H9 (cell line): ENCODE results near the gene ALDH1A1. TPM values are rescaled to one million over a fixed set of nuclear protein-coding genes. Genes with fewer than 3 reads are reported as not detected.

Experiments used
- DNase-seq: peaks from one replicate; pipeline ENCODE4 v3.0.0-alpha.2; 2017
- H2AFZ ChIP-seq: one replicate; pipeline ENCODE4 v1.6.1; 2013; ENCODE audit warnings: mild to moderate bottlenecking, low read length, control low read depth, moderate library complexity
- H2AK5ac ChIP-seq: 2 replicates; pipeline ENCODE4 v1.6.1; 2013; ENCODE audit warnings: low read length, control low read depth, mixed read lengths; ENCODE audit not compliant: insufficient read length
- H2BK120ac ChIP-seq: one replicate; pipeline ENCODE4 v1.6.1; 2013; ENCODE audit warnings: low read depth, mild to moderate bottlenecking, low read length, control low read depth, inconsistent platforms; ENCODE audit not compliant: poor library complexity, severe bottlenecking
- H2BK12ac ChIP-seq: 2 replicates; pipeline ENCODE4 v1.6.1; 2013; ENCODE audit warnings: low read length, control low read depth, mixed read lengths, low read depth; ENCODE audit not compliant: insufficient read length
- H2BK15ac ChIP-seq: 2 replicates; pipeline ENCODE4 v1.6.1; 2013; ENCODE audit warnings: low read depth, low read length, control low read depth
- H2BK20ac ChIP-seq: one replicate; pipeline ENCODE4 v1.6.1; 2013; ENCODE audit warnings: low read depth, mild to moderate bottlenecking, low read length, control low read depth, inconsistent platforms; ENCODE audit not compliant: poor library complexity, severe bottlenecking
- H2BK5ac ChIP-seq: 2 replicates; pipeline ENCODE4 v1.6.1; 2013; ENCODE audit warnings: low read length, control low read depth, mixed read lengths; ENCODE audit not compliant: insufficient read length
- H3K14ac ChIP-seq: 2 replicates; pipeline ENCODE4 v1.6.1; 2013; ENCODE audit warnings: low read length, control low read depth; ENCODE audit not compliant: insufficient read depth
- H3K18ac ChIP-seq: 2 replicates; pipeline ENCODE4 v1.6.1; 2013; ENCODE audit warnings: low read depth, mild to moderate bottlenecking, mixed read lengths, low read length, control low read depth; ENCODE audit not compliant: insufficient read length
- H3K23ac ChIP-seq: 2 replicates; pipeline ENCODE4 v1.6.1; 2013; ENCODE audit warnings: low read length, control low read depth, mixed read lengths, low read depth; ENCODE audit not compliant: insufficient read length
- H3K23me2 ChIP-seq: 2 replicates; pipeline ENCODE4 v1.6.1; 2013; ENCODE audit warnings: low read depth, mild to moderate bottlenecking, mixed read lengths, low read length, control low read depth; ENCODE audit not compliant: insufficient read length, poor library complexity, severe bottlenecking
- H3K27ac ChIP-seq: 2 replicates; pipeline ENCODE4 v1.5.1; 2013; ENCODE audit warnings: low read length, control low read depth, mixed read lengths, low read depth; ENCODE audit not compliant: insufficient read length
- H3K27me3 ChIP-seq: 2 replicates; pipeline ENCODE4 v1.6.1; 2013; ENCODE audit warnings: low read length, control low read depth, inconsistent platforms; ENCODE audit not compliant: insufficient read depth
- H3K4ac ChIP-seq: 2 replicates; pipeline ENCODE4 v1.6.1; 2013; ENCODE audit warnings: low read depth, mild to moderate bottlenecking, control low read depth, inconsistent platforms, low read length, moderate library complexity
- H3K4me1 ChIP-seq: 2 replicates; pipeline ENCODE4 v1.6.1; 2013; ENCODE audit warnings: low read length, control low read depth, inconsistent platforms; ENCODE audit not compliant: insufficient read depth
- H3K4me2 ChIP-seq: 2 replicates; pipeline ENCODE4 v1.6.1; 2013; ENCODE audit warnings: low read length, control low read depth, mixed read lengths; ENCODE audit not compliant: insufficient read length, insufficient read depth
- H3K56ac ChIP-seq: 2 replicates; pipeline ENCODE4 v1.6.1; 2013; ENCODE audit warnings: low read depth, mild to moderate bottlenecking, mixed read lengths, low read length, control low read depth; ENCODE audit not compliant: insufficient read length
- H3K79me1 ChIP-seq: 2 replicates; pipeline ENCODE4 v1.6.1; 2013; ENCODE audit warnings: low read depth, mild to moderate bottlenecking, moderate library complexity, low read length, control low read depth, inconsistent platforms; ENCODE audit not compliant: insufficient read depth, poor library complexity, severe bottlenecking
- H3K79me2 ChIP-seq: 2 replicates; pipeline ENCODE4 v1.6.1; 2013; ENCODE audit warnings: low read length, control low read depth, inconsistent platforms; ENCODE audit not compliant: insufficient read depth
- H3K9ac ChIP-seq: 2 replicates; pipeline ENCODE4 v1.6.1; 2013; ENCODE audit warnings: low read length, control low read depth, mixed read lengths; ENCODE audit not compliant: insufficient read length; ENCODE audit errors: extremely low read depth
- H3K9me3 ChIP-seq: one replicate; pipeline ENCODE4 v1.6.1; 2013; ENCODE audit warnings: low read depth, low read length, inconsistent platforms; ENCODE audit not compliant: control insufficient read depth
- H3T11ph ChIP-seq: one replicate; pipeline ENCODE4 v1.6.1; 2013; ENCODE audit warnings: mild to moderate bottlenecking, low read length, control low read depth, inconsistent platforms
- H4K20me1 ChIP-seq: one replicate; pipeline ENCODE4 v1.6.1; 2013; ENCODE audit not compliant: control insufficient read depth, insufficient read length, insufficient read depth
- H4K5ac ChIP-seq: 2 replicates; pipeline ENCODE4 v1.6.1; 2013; ENCODE audit warnings: low read depth, mild to moderate bottlenecking, mixed read lengths, low read length, control low read depth; ENCODE audit not compliant: insufficient read length
- H4K8ac ChIP-seq: replicated peaks from 2 replicates; pipeline ENCODE4 v1.6.1; 2013; ENCODE audit warnings: low read length, control low read depth, mixed read lengths, low read depth; ENCODE audit not compliant: insufficient read length
- H4K91ac ChIP-seq: 2 replicates; pipeline ENCODE4 v1.6.1; 2013; ENCODE audit warnings: low read depth, mild to moderate bottlenecking, moderate library complexity, mixed read lengths, low read length, control low read depth; ENCODE audit not compliant: insufficient read length
- H3K27ac Mint-ChIP-seq, 3 experiments: 2 replicates in 2 of 3; 3 replicates in 1 of 3; pipeline ENCODE4 v1.8.0; 2020 to 2021; ENCODE audit warnings: mixed read lengths in 3 of 3, mild to moderate bottlenecking in 1 of 3, moderate library complexity in 1 of 3
- H3K27me3 Mint-ChIP-seq: 2 replicates; pipeline ENCODE4 v1.8.0; 2021; ENCODE audit warnings: low read depth, mild to moderate bottlenecking, moderate library complexity, mixed read lengths
- H3K36me3 Mint-ChIP-seq, 3 experiments: 2 replicates in 2 of 3; 3 replicates in 1 of 3; pipeline ENCODE4 v1.8.0; 2020 to 2021; ENCODE audit warnings: low read depth in 3 of 3, mixed read lengths in 3 of 3; ENCODE audit not compliant: insufficient read depth in 1 of 3
- H3K4me1 Mint-ChIP-seq, 2 experiments: 2 replicates each; pipeline ENCODE4 v1.8.0; 2020; ENCODE audit warnings: mixed read lengths in 2 of 2
- H3K4me3 Mint-ChIP-seq, 2 experiments: 2 replicates in 1 of 2; 3 replicates in 1 of 2; pipeline ENCODE4 v1.8.0; 2020 to 2021; ENCODE audit warnings: mild to moderate bottlenecking in 2 of 2, mixed read lengths in 2 of 2, moderate library complexity in 1 of 2
- H3K9me3 Mint-ChIP-seq, 2 experiments: 2 replicates in 1 of 2; 3 replicates in 1 of 2; pipeline ENCODE4 v1.8.0; 2020; ENCODE audit warnings: mild to moderate bottlenecking in 2 of 2, mixed read lengths in 2 of 2, moderate library complexity in 1 of 2
- CTCF ChIP-seq: fragments of 200-600 bp; sonication (generic); conservative IDR thresholded peaks from 3 replicates; pipeline ENCODE4 v1.8.0; 2021; ENCODE audit warnings: antibody characterized with exemption, mild to moderate bottlenecking
- total RNA-seq: library from RNA; stranded (reverse); gene quantifications from 2 replicates; pipeline ENCODE4 v1.2.1, GENCODE V29; 2021

Gene ALDH1A1
- total RNA-seq, 1 experiment from 2014 or later = 1.1 TPM

- H3K9me3 Mint-ChIP-seq = no peaks in the 10 kb centered on the region
- Histone ChIP-seq H3K4me1 (no peaks in the 10 kb centered on the region), H3K56ac (no peak overlapping the region), H3K9me3 (no peaks in the 10 kb centered on the region), H2AFZ (no peak overlapping the region), H3K23me2 (no peaks in the 10 kb centered on the region), H3K14ac (no peak overlapping the region), H4K20me1 (no peaks in the 10 kb centered on the region), H2BK120ac (no peak overlapping the region), H3K9ac (no peak overlapping the region), H3K4ac (no peak overlapping the region), H4K91ac (no peak overlapping the region), H3K79me1 (no peaks in the 10 kb centered on the region), H2BK12ac (no peak overlapping the region), H2BK5ac (no peak overlapping the region), H2BK20ac (no peak overlapping the region), H3K27ac (no peak overlapping the region), H2AK5ac (no peak overlapping the region), H3K79me2 (no peaks in the 10 kb centered on the region), H4K5ac (no peak overlapping the region), H3K18ac (no peak overlapping the region), H4K8ac (no peak overlapping the region), H3K23ac (no peak overlapping the region), H2BK15ac (no peak overlapping the region), H3K4me2 (no peak overlapping the region), H3K27me3 (no peaks in the 10 kb centered on the region), H3T11ph (no peak overlapping the region)
- no peak for TF ChIP-seq CTCF
- H3K27ac Mint-ChIP-seq = no peak overlapping the region
- no peak overlapping the region for H3K4me3 Mint-ChIP-seq
- H3K4me1 Mint-ChIP-seq = peaks cover 2 to 3% of the 10 kb centered on the region in 2 experiments; a peak in 3 of 4 replicates
- H3K36me3 Mint-ChIP-seq = no peaks in the 10 kb centered on the region
- no peaks in the 10 kb centered on the region for H3K27me3 Mint-ChIP-seq
- DNase-seq = no peak
These were observed 6.0 kb downstream of the ALDH1A1 start for GRCh38 chr9:72946821-72947220.
